Panc1 (cell line): ENCODE measurements around the gene TPT1. TPM values are rescaled to one million over a fixed set of nuclear protein-coding genes. Genes with fewer than 3 reads are reported as not detected.

Experiments
- ATAC-seq: fragments of 200-7000 bp; cut with Tn5 transposase; 2 replicates; pipeline ENCODE4 v1.9.1; 2020; ENCODE audit warnings: mild to moderate bottlenecking, moderate library complexity
- BruUV-seq: library from RNA; stranded (reverse); fragments of 400-500 nt; replicated peaks from 2 replicates; lab custom pipeline; 2021; lab: Mats Ljungman, UMichigan
- CTCF ChIA-PET: fragments of 300-600 bp; sonication (Branson Sonifier 250); formaldehyde crosslinking; loops from one replicate; lab custom pipeline; 2022; ENCODE audit warnings: antibody characterized with exemption; lab: Charles Lee
- POLR2A ChIA-PET: fragments of 300-600 bp; sonication (Branson Sonifier 250); formaldehyde crosslinking; loops from one replicate; lab custom pipeline; 2022; ENCODE audit warnings: antibody characterized with exemption; lab: Charles Lee
- DNase-seq: peaks from one replicate; pipeline ENCODE4 v3.0.0-alpha.2; 2010; ENCODE audit warnings: low read depth, low spot score
- H3K27ac ChIP-seq: 2 replicates; pipeline ENCODE4 v1.5.1; 2011; ENCODE audit warnings: mild to moderate bottlenecking, low read length, inconsistent platforms
- H3K27me3 ChIP-seq: fragments of 200-500 bp; sonication (Bioruptor generic); 2 replicates; pipeline ENCODE4 v1.6.0; 2014; ENCODE audit warnings: low read length, inconsistent platforms; ENCODE audit not compliant: control insufficient read depth, insufficient read depth
- H3K36me3 ChIP-seq: fragments of 200-500 bp; sonication (Bioruptor generic); 2 replicates; pipeline ENCODE4 v1.5.1; 2014; ENCODE audit warnings: inconsistent platforms, mild to moderate bottlenecking, low read length, moderate library complexity; ENCODE audit not compliant: control insufficient read depth, insufficient read depth
- H3K4me1 ChIP-seq: 2 replicates; pipeline ENCODE4 v1.5.1; 2011; ENCODE audit warnings: inconsistent platforms, mild to moderate bottlenecking, low read length, moderate library complexity; ENCODE audit not compliant: control insufficient read depth, insufficient read depth
- H3K4me3 ChIP-seq, 2 experiments: 2 replicates each; pipeline ENCODE4 v1.5.1; 2011 to 2012; ENCODE audit warnings: low read depth in 2 of 2, low read length in 2 of 2, mild to moderate bottlenecking in 2 of 2, inconsistent platforms in 1 of 2, moderate library complexity in 1 of 2
- H3K9me3 ChIP-seq: fragments of 200-500 bp; sonication (Bioruptor generic); 2 replicates; pipeline ENCODE4 v1.5.1; 2014; ENCODE audit warnings: low read depth, mild to moderate bottlenecking, inconsistent platforms, low read length, moderate library complexity; ENCODE audit not compliant: control insufficient read depth, insufficient read depth
- CTCF ChIP-seq: fragments of 450-650 bp; IDR thresholded peaks from 2 replicates; pipeline ENCODE4 v1.5.1; 2017; ENCODE audit warnings: mild to moderate bottlenecking
- POLR2AphosphoS5 ChIP-seq: IDR thresholded peaks from 2 replicates; pipeline ENCODE4 v1.6.1; 2012; ENCODE audit warnings: mild to moderate bottlenecking, low read depth, low read length, moderate library complexity
- REST ChIP-seq, 2 experiments: IDR thresholded peaks; 2 replicates each; pipeline ENCODE4 v1.6.1; 2011 to 2012; ENCODE audit warnings: low read depth in 2 of 2, control low read depth in 1 of 2, low read length in 1 of 2, mild to moderate bottlenecking in 1 of 2, moderate library complexity in 1 of 2; ENCODE audit not compliant: insufficient read depth in 1 of 2
- SIN3A ChIP-seq: IDR thresholded peaks from 2 replicates; pipeline ENCODE4 v1.6.1; 2012; ENCODE audit warnings: low read depth, mild to moderate bottlenecking, low read length, moderate library complexity, borderline replicate concordance; ENCODE audit not compliant: insufficient read depth
- TCF7L2 ChIP-seq: IDR thresholded peaks from 2 replicates; pipeline ENCODE4 v1.6.1; 2011; ENCODE audit warnings: mild to moderate bottlenecking, low read depth, low read length, inconsistent platforms
- in situ Hi-C: cut with HindIII; loops from 2 replicates; pipeline ENCODE4 v1.10.0; 2016; ENCODE audit warnings: low sequenced_read_pairs, low pct_unique_long_range_greater_than_20kb
- intact Hi-C: fragments of 100-400 bp; cut with micrococcal nuclease; formaldehyde crosslinking; loops from one replicate; pipeline ENCODE4 v1.10.0; 2022; ENCODE audit not compliant: unreplicated experiment
- total RNA-seq: library from RNA; stranded (reverse); gene quantifications from one replicate; pipeline ENCODE4 v1.2.1, GENCODE V29; 2021; ENCODE audit not compliant: unreplicated experiment

The TPT1 gene
- total RNA-seq, 1 experiment from 2014 or later, result 939 TPM

GRCh38 chr13:45331692-45332035, 9.3 kb downstream of the TPT1 start:
- ChIA-PET POLR2A (interaction anchor here (0.7 kb wide), 1 partner anchor 171 kb away, joined by 7 read pairs; no protein-coding TSS in a partner anchor), CTCF (interaction anchor here (0.7 kb wide), 1 partner anchor 275 kb away, joined by 7 read pairs; no protein-coding TSS in a partner anchor)
- ATAC-seq (no peak), DNase-seq (no peak)
- intact Hi-C loops (no loop called here), in situ Hi-C loops (no loop called here)
- Histone ChIP-seq H3K4me3 (no peak overlapping the region), H3K9me3 (no peaks in the 10 kb centered on the region), H3K27me3 (no peaks in the 10 kb centered on the region), H3K36me3 (peaks cover 5% of the 10 kb centered on the region; the same call in 1 of the 2 replicates), H3K27ac (no peak overlapping the region), H3K4me1 (peaks cover 29% of the 10 kb centered on the region)
- BruUV-seq, result no TSS peak
- TF ChIP-seq CTCF (no peak), REST (IDR thresholded peaks at IDR 0.05; ENCODE audit: insufficient read depth in 1 of 2, low read depth in 2 of 2, low read length in 1 of 2) (no peak), POLR2AphosphoS5 (no peak; the same call in 1 of the 2 replicates), TCF7L2 (no peak)

- BruUV-seq, result no TSS peak
- H3K27me3 ChIP-seq, result no peaks in the 10 kb centered on the region
- TF ChIP-seq SIN3A (no peak), POLR2AphosphoS5 (peak; percentile 58)
- H3K9me3 ChIP-seq, result no peaks in the 10 kb centered on the region
- H3K27ac ChIP-seq, result no peak overlapping the region
- H3K36me3 ChIP-seq, result peaks cover 1% of the 10 kb centered on the region; the same call in 1 of the 2 replicates
- peaks cover 24% of the 10 kb centered on the region for H3K4me1 ChIP-seq
- CTCF ChIA-PET, result no interaction called here
- peak; percentile 22 for ATAC-seq
- POLR2A ChIA-PET, result interaction anchor here (0.6 kb wide), 1 partner anchor 312 kb away, joined by 3 read pairs; no protein-coding TSS in a partner anchor
- H3K4me3 ChIP-seq, result no peak overlapping the region
- no peak for DNase-seq
- intact Hi-C loops, result no loop called here
- in situ Hi-C loops, result no loop called here
Observed at GRCh38 chr13:45331123-45331619, 9.8 kb downstream of the TPT1 start.

GRCh38 chr13:45328661-45329111, 12.3 kb downstream of the TPT1 start:
- H3K4me1 ChIP-seq, result peaks cover 11% of the 10 kb centered on the region
- H3K36me3 ChIP-seq, result no peaks in the 10 kb centered on the region
- in situ Hi-C loops (no loop called here), intact Hi-C loops (no loop called here)
- H3K9me3 ChIP-seq, result no peaks in the 10 kb centered on the region
- no peak for TF ChIP-seq SIN3A
- TF ChIP-seq TCF7L2, result no peak
- no peak for TF ChIP-seq REST (IDR thresholded peaks at IDR 0.05; ENCODE audit: insufficient read depth in 1 of 2, low read depth in 2 of 2, low read length in 1 of 2)
- no peak for TF ChIP-seq POLR2AphosphoS5
- TF ChIP-seq CTCF, result no peak
- no peak for ATAC-seq
- POLR2A ChIA-PET, result interaction anchor here (0.6 kb wide), 2 partner anchors 45 to 62 kb away, joined by 4 to 7 read pairs; no protein-coding TSS in a partner anchor
- H3K27ac ChIP-seq, result no peak overlapping the region
- H3K4me3 ChIP-seq, result no peak overlapping the region
- H3K27me3 ChIP-seq, result no peaks in the 10 kb centered on the region
- BruUV-seq, result no TSS peak
- CTCF ChIA-PET, result interaction anchor here (0.9 kb wide), 1 partner anchor 47 kb away, joined by 3 read pairs; no protein-coding TSS in a partner anchor
- DNase-seq, result no peak
